ENCODE results near the gene PRDM7. TPM values are rescaled to one million over a fixed set of nuclear protein-coding genes. Genes with fewer than 3 reads are reported as not detected.
"Not testable (repeated sequence)": the region's sequence is repeated elsewhere in the genome, so short reads cannot be mapped to it uniquely, and the experiment has no call there.

Gene PRDM7
- total RNA-seq, 1 experiment from 2014 or later, result not detected

GRCh38 chr16:90106271-90106670 is 29.1 kb upstream of the PRDM7 start:
- ATAC-seq, result peak; percentile 95
- DNase-seq (ENCODE audit: low spot score), result peak; percentile 92
- H3K36me3 Mint-ChIP-seq, H3K27ac Mint-ChIP-seq, POLR2A ChIA-PET, H3K9me3 Mint-ChIP-seq: not testable (repeated sequence)
- Mint-ChIP-seq H3K4me3 (peak overlapping the region; percentile 73), H3K27me3 (ENCODE audit: low read depth) (peaks cover 14% of the 10 kb centered on the region), H3K4me1 (peaks cover 11% of the 10 kb centered on the region)
- CTCF ChIA-PET, result interaction anchor here (1.4 kb wide), 1 partner anchor 24 kb away, joined by 11 read pairs; no protein-coding TSS in a partner anchor
- peak; percentile 84 for TF ChIP-seq CTCF (IDR thresholded peaks at IDR 0.05)

- Mint-ChIP-seq H3K4me1 (peaks cover 11% of the 10 kb centered on the region), H3K27me3 (ENCODE audit: low read depth) (peaks cover 14% of the 10 kb centered on the region)
- CTCF ChIA-PET; H3K4me3 Mint-ChIP-seq; ATAC-seq; H3K27ac Mint-ChIP-seq; H3K9me3 Mint-ChIP-seq; DNase-seq (ENCODE audit: low spot score); H3K36me3 Mint-ChIP-seq; POLR2A ChIA-PET: not testable (repeated sequence)
Measured at GRCh38 chr16:90104725-90105124, 27.6 kb upstream of the PRDM7 start.

GRCh38 chr16:90102086-90102884 is 25.2 kb upstream of the PRDM7 start:
- POLR2A ChIA-PET, ATAC-seq: not testable (repeated sequence)

GRCh38 chr16:90101332-90101731 is 24.2 kb upstream of the PRDM7 start:
- POLR2A ChIA-PET; DNase-seq (ENCODE audit: low spot score); H3K36me3 Mint-ChIP-seq; H3K9me3 Mint-ChIP-seq; H3K4me3 Mint-ChIP-seq; H3K4me1 Mint-ChIP-seq; H3K27ac Mint-ChIP-seq; ATAC-seq: not testable (repeated sequence)
- CTCF ChIA-PET, result interaction anchor here (1.1 kb wide), 1 partner anchor 19 kb away, joined by 4 read pairs; no protein-coding TSS in a partner anchor
- peaks cover 22% of the 10 kb centered on the region for H3K27me3 Mint-ChIP-seq (ENCODE audit: low read depth)

More at GRCh38 chr16:90102086-90102884, 25.2 kb upstream of the PRDM7 start:
- H3K36me3 Mint-ChIP-seq; H3K4me1 Mint-ChIP-seq; H3K27ac Mint-ChIP-seq; DNase-seq (ENCODE audit: low spot score); H3K4me3 Mint-ChIP-seq; H3K9me3 Mint-ChIP-seq: not testable (repeated sequence)
- CTCF ChIA-PET, result interaction anchor here (1.1 kb wide), 1 partner anchor 20 kb away, joined by 4 read pairs; no protein-coding TSS in a partner anchor
- peaks cover 19% of the 10 kb centered on the region for H3K27me3 Mint-ChIP-seq (ENCODE audit: low read depth)

GRCh38 chr16:90100790-90101189 is 23.7 kb upstream of the PRDM7 start:
- H3K4me3 Mint-ChIP-seq; POLR2A ChIA-PET; ATAC-seq; H3K4me1 Mint-ChIP-seq; DNase-seq (ENCODE audit: low spot score); H3K9me3 Mint-ChIP-seq; H3K27ac Mint-ChIP-seq; H3K36me3 Mint-ChIP-seq; CTCF ChIA-PET: not testable (repeated sequence)
- H3K27me3 Mint-ChIP-seq (ENCODE audit: low read depth), result peaks cover 24% of the 10 kb centered on the region

GRCh38 chr16:90100229-90100628 is 23.1 kb upstream of the PRDM7 start:
- H3K27ac Mint-ChIP-seq; H3K36me3 Mint-ChIP-seq; CTCF ChIA-PET; ATAC-seq; POLR2A ChIA-PET; DNase-seq (ENCODE audit: low spot score); H3K4me3 Mint-ChIP-seq; H3K9me3 Mint-ChIP-seq: not testable (repeated sequence)
- peaks cover 11% of the 10 kb centered on the region for H3K4me1 Mint-ChIP-seq
- H3K27me3 Mint-ChIP-seq (ENCODE audit: low read depth), result peaks cover 21% of the 10 kb centered on the region

- H3K36me3 Mint-ChIP-seq; H3K4me3 Mint-ChIP-seq; H3K9me3 Mint-ChIP-seq; DNase-seq (ENCODE audit: low spot score); CTCF ChIA-PET; ATAC-seq; POLR2A ChIA-PET; H3K27ac Mint-ChIP-seq: not testable (repeated sequence)
- Mint-ChIP-seq H3K27me3 (ENCODE audit: low read depth) (peaks cover 17% of the 10 kb centered on the region), H3K4me1 (peaks cover 15% of the 10 kb centered on the region)
Measured at GRCh38 chr16:90098936-90099335, 21.8 kb upstream of the PRDM7 start.

GRCh38 chr16:90097010-90097684 is 20.0 kb upstream of the PRDM7 start:
- CTCF ChIA-PET, result interaction anchor here (1.1 kb wide), 1 partner anchor 15 kb away, joined by 3 read pairs; no protein-coding TSS in a partner anchor
- H3K4me3 Mint-ChIP-seq, H3K9me3 Mint-ChIP-seq, POLR2A ChIA-PET, H3K27ac Mint-ChIP-seq, H3K36me3 Mint-ChIP-seq: not testable (repeated sequence)
- H3K4me1 Mint-ChIP-seq, result peaks cover 22% of the 10 kb centered on the region
- peaks cover 17% of the 10 kb centered on the region for H3K27me3 Mint-ChIP-seq (ENCODE audit: low read depth)
- DNase-seq (ENCODE audit: low spot score) (peak; percentile 59), ATAC-seq (peak; percentile 96)
- TF ChIP-seq CTCF (IDR thresholded peaks at IDR 0.05), result peak; percentile 12; the same call in 1 of the 2 replicates

GRCh38 chr16:90094791-90095190 is 17.7 kb upstream of the PRDM7 start:
- H3K4me3 Mint-ChIP-seq; H3K27ac Mint-ChIP-seq; DNase-seq (ENCODE audit: low spot score); POLR2A ChIA-PET; H3K36me3 Mint-ChIP-seq; H3K9me3 Mint-ChIP-seq; ATAC-seq: not testable (repeated sequence)
- H3K4me1 Mint-ChIP-seq, result peaks cover 19% of the 10 kb centered on the region
- CTCF ChIA-PET, result interaction anchor here (1.3 kb wide), 1 partner anchor 13 kb away, joined by 5 read pairs; no protein-coding TSS in a partner anchor
- H3K27me3 Mint-ChIP-seq (ENCODE audit: low read depth), result peaks cover 12% of the 10 kb centered on the region

GRCh38 chr16:90094296-90094695 is 17.2 kb upstream of the PRDM7 start:
- DNase-seq (ENCODE audit: low spot score); ATAC-seq; H3K9me3 Mint-ChIP-seq; H3K27ac Mint-ChIP-seq; POLR2A ChIA-PET; H3K36me3 Mint-ChIP-seq; H3K4me3 Mint-ChIP-seq: not testable (repeated sequence)
- peaks cover 12% of the 10 kb centered on the region for H3K27me3 Mint-ChIP-seq (ENCODE audit: low read depth)
- CTCF ChIA-PET, result interaction anchor here (1.3 kb wide), 1 partner anchor 12 kb away, joined by 5 read pairs; no protein-coding TSS in a partner anchor
- peaks cover 19% of the 10 kb centered on the region for H3K4me1 Mint-ChIP-seq

Measured in WTC11 (cell line).